ENCODE measurements around the gene SUPV3L1.
"Not testable (repeated sequence)": the region's sequence is repeated elsewhere in the genome, so short reads cannot be mapped to it uniquely, and the experiment has no call there.

Gene SUPV3L1

DNA sequence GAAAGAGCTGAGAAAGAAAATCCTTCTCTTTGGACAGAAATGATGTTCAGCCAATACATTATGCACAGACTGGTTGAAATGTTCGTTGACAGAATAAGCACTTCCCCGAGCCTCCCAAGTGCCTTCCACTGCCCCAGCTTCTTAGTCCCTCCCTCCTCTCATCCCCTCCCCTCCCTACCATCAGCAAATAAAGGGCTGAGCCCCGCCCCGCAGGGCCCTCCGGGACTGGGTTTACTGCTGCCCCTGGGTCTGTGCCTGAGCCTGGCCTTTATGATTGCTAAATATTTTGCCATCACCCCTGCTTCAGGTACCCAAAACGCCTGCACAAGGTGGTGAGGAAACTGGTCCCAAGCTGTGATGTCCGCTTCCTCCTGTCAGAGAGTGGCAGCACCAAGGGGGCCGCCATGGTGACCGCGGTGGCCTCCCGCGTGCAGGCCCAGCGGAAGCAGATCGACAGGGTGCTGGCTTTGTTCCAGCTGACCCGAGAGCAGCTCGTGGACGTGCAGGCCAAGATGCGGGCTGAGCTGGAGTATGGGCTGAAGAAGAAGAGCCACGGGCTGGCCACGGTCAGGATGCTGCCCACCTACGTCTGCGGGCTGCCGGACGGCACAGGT lies 68.2 kb downstream of the SUPV3L1 start:
- no peaks in the 10 kb centered on the region for H3K9me3 Mint-ChIP-seq
- no peaks in the 10 kb centered on the region for H3K27me3 Mint-ChIP-seq
- H3K27ac Mint-ChIP-seq = no peak overlapping the region
- no peaks in the 10 kb centered on the region for H3K4me1 Mint-ChIP-seq (ENCODE audit: low read depth)
- H3K4me3 Mint-ChIP-seq = no peak overlapping the region
- H3K36me3 Mint-ChIP-seq (ENCODE audit: low read depth) = no peaks in the 10 kb centered on the region

GRCh38 chr10:69250041-69250440 lies 70.0 kb downstream of the SUPV3L1 start:
- Mint-ChIP-seq H3K36me3 (ENCODE audit: low read depth) (no peaks in the 10 kb centered on the region), H3K4me3 (no peak overlapping the region), H3K27me3 (no peaks in the 10 kb centered on the region), H3K4me1 (ENCODE audit: low read depth) (no peaks in the 10 kb centered on the region), H3K27ac (no peak overlapping the region), H3K9me3 (no peaks in the 10 kb centered on the region)

DNA sequence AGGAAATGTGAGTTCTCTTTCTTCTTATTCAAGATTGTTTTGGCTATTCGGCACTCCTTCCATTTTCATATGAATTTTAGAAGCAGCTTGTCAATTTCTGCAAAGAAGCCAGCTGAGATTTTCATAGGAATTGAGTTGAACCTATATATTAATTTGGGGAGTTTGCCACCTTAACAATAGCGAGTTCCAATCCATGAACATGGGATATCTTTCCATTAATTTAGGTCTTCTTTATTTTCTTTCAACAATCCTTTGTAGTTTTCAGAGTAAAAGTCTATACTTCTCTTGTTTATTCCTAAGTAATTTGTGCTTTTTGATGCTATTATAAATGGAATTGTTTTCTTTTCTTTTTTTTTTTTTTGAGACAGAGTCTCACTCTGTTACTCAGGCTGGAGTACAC lies 71.4 kb downstream of the SUPV3L1 start:
- H3K27me3 Mint-ChIP-seq = not testable (repeated sequence)

GRCh38 chr10:69253171-69253570 lies 73.1 kb downstream of the SUPV3L1 start:
- Mint-ChIP-seq H3K27me3 (no peaks in the 10 kb centered on the region), H3K4me1 (ENCODE audit: low read depth) (no peaks in the 10 kb centered on the region), H3K9me3 (no peaks in the 10 kb centered on the region), H3K27ac (no peak overlapping the region), H3K4me3 (no peak overlapping the region), H3K36me3 (ENCODE audit: low read depth) (no peaks in the 10 kb centered on the region)

More for the DNA sequence above, 71.4 kb downstream of the SUPV3L1 start:
- H3K27ac Mint-ChIP-seq; H3K36me3 Mint-ChIP-seq (ENCODE audit: low read depth); H3K4me3 Mint-ChIP-seq; H3K4me1 Mint-ChIP-seq (ENCODE audit: low read depth); H3K9me3 Mint-ChIP-seq: not testable (repeated sequence)

DNA sequence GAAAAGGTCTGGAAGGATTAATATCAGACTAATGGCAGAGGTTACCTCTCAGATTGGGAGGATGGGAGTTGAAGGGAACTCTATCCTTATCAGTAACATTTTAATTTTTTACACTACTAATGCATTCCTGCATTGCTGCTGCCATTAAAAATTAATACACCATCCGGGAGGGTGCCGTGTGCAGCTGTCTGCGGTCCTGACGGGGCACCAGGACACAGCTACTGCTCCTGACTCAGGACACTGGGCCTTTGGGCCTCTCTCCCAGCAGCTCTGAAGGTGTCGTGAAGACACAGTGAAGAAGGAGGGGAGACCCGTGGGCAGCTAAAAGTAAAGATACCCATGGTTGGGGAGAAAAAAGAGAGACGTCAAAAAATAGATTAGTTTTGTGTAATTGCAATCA lies 74.8 kb downstream of the SUPV3L1 start:
- Mint-ChIP-seq H3K27me3 (no peaks in the 10 kb centered on the region), H3K4me1 (ENCODE audit: low read depth) (no peaks in the 10 kb centered on the region), H3K9me3 (no peaks in the 10 kb centered on the region), H3K36me3 (ENCODE audit: low read depth) (no peaks in the 10 kb centered on the region), H3K4me3 (no peak overlapping the region), H3K27ac (no peak overlapping the region)

Data from stimulated activated naive CD8-positive, alpha-beta T cell treated with anti-CD3 and anti-CD28 coated beads, Interleukin-15, Interleukin-2, amounts not matched to agents 100 ng/mL and 50 ng/mL, for 24 hours (primary cell).